ENCODE data around the gene CEACAM16. TPM values are rescaled to one million over a fixed set of nuclear protein-coding genes. Genes with fewer than 3 reads are reported as not detected.
"Not testable (repeated sequence)": the region's sequence is repeated elsewhere in the genome, so short reads cannot be mapped to it uniquely, and the experiment has no call there.

The CEACAM16 gene
- polyA plus RNA-seq, 4 donors: 0.07 TPM; not detected in 3

DNA sequence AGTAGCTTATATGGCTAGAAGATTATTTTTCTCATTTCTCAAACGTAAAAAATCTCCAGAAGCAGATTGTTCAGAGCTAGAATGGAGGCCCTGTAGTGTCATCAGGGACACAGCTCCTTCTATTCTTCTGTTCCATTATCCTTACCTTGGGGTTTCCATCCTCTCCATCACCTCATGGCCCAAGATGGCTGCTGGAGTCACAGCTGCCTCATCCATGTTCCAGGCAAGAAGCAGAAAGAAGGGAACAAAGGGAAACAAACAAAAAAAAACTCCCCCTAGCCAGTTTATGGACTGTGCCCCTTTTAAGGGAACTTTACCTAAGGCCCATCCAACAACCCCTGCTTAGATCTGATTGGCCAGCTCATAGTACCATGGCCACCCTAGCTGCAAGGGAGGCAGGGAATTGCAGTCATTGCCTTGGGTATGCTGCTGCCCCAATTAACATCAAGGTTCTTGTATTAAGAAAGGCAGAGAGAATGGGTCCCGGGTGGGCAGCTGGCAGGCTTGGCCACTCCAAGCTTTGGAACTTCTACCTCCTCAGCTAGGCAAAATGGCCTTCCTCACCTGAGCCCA lies 15.7 kb downstream of the CEACAM16 start:
- no peak overlapping the region for H3K27ac ChIP-seq (ENCODE audit: low read depth in 1 of 3, low read length in 2 of 3)
- peaks cover 0 to 14% of the 10 kb centered on the region in 2 donors for H3K9me3 ChIP-seq (ENCODE audit: control insufficient read depth in 2 of 2, insufficient read depth in 1 of 2, low read depth in 1 of 2, low read length in 1 of 2)
- FAIRE-seq (no peak), DNase-seq (no peak)
- H3K4me3 ChIP-seq (ENCODE audit: low read depth in 1 of 3, low read length in 3 of 3): no peak overlapping the region
- peaks cover 0 to 15% (median 3%) of the 10 kb centered on the region in 3 donors for H3K4me1 ChIP-seq (ENCODE audit: control insufficient read depth in 3 of 3, insufficient read depth in 2 of 3, low read depth in 1 of 3, low read length in 2 of 3)
- H3K36me3 ChIP-seq (ENCODE audit: control insufficient read depth in 3 of 3, insufficient read depth in 2 of 3, low read depth in 1 of 3, low read length in 3 of 3): peaks cover 0 to 11% (median 0%) of the 10 kb centered on the region in 3 donors
- WGBS, 3 donors: 48 to 50% (median 49%) methylated on average over 2 of the region's 2 CpGs
- H3K27me3 ChIP-seq (ENCODE audit: control insufficient read depth in 3 of 3, insufficient read depth in 3 of 3, low read length in 3 of 3): no peaks in the 10 kb centered on the region

DNA sequence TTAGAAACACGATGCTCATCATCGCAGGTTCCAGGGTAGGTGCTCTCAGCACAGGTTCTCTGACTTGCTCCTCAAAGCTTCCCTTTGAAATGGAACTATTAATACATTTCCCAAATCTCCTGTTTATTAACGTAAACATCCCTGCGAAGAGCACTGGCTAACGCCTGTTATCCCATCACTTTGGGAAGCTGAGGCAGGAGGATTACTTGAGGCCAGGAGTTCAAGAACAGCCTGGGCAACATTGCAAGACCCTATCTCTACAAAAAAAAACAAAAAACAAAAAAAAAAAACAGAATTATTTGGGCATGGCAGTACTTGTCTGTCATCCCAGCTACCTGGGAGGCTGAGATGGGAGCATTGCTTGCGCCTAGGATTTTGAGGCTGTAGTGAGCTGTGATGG lies 18.7 kb downstream of the CEACAM16 start:
- 87 to 93% (median 90%) methylated on average over 6 of the region's 6 CpGs for WGBS, 3 donors
- peaks cover 0 to 13% (median 0%) of the 10 kb centered on the region in 3 donors for H3K36me3 ChIP-seq (ENCODE audit: control insufficient read depth in 3 of 3, insufficient read depth in 2 of 3, low read depth in 1 of 3, low read length in 3 of 3)
- H3K4me1 ChIP-seq (ENCODE audit: control insufficient read depth in 3 of 3, insufficient read depth in 2 of 3, low read depth in 1 of 3, low read length in 2 of 3): peaks cover 0 to 24% (median 3%) of the 10 kb centered on the region in 3 donors
- H3K4me3 ChIP-seq (ENCODE audit: low read depth in 1 of 3, low read length in 3 of 3): no peak overlapping the region
- FAIRE-seq (no peak), DNase-seq (no peak)
- H3K27ac ChIP-seq (ENCODE audit: low read depth in 1 of 3, low read length in 2 of 3): no peak overlapping the region
- H3K9me3 ChIP-seq (ENCODE audit: control insufficient read depth in 2 of 2, insufficient read depth in 1 of 2, low read depth in 1 of 2, low read length in 1 of 2): peaks cover 0 to 14% of the 10 kb centered on the region in 2 donors
- H3K27me3 ChIP-seq (ENCODE audit: control insufficient read depth in 3 of 3, insufficient read depth in 3 of 3, low read length in 3 of 3): no peaks in the 10 kb centered on the region

DNA sequence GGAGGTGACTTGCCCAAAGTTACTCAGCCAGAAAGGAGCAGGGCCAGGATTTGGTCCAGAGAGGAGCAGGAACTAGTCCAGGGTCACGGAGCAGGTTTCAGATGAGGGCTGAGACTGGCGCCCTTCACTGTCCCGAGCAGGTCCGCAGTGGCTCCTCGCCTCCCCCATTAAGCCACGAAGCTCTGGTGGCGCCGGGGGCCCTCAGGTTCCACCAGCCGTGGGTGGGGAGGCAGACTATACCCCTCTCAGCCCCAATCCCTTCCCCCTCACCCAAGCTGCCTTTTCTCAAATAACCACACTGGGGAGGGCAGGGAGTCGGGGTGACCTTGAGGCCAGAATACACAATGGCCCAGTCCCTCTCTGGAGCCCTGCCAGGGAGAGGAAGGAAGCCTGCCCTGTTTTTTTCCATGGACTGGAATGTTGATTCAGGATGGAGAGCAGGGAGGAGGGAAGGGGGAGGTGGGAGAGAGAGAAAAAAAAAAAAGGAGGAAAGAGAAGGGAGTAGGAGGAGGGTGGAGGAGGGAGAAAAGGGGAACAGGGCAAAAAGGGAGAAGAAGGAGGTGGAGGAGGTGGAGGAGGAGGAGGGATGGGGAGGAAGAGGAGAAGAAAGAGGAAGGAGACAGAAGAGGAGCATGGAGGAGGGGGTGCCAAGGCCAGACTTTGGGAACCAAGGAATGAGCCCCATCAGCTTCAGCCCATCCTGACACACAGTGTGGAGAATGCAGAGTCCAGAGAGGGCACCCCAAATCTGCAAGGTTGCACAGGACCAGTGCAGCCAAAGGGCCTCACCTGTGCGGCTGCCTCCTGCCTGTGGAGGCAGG lies 19.7 kb downstream of the CEACAM16 start:
- 17 to 34% (median 33%) methylated on average over 11 of the region's 11 CpGs for WGBS, 3 donors
- H3K27me3 ChIP-seq (ENCODE audit: control insufficient read depth in 3 of 3, insufficient read depth in 3 of 3, low read length in 3 of 3): no peaks in the 10 kb centered on the region
- peak overlapping the region in 2 of 3 donors; percentile 53 to 76 for H3K27ac ChIP-seq (ENCODE audit: low read depth in 1 of 3, low read length in 2 of 3)
- H3K4me1 ChIP-seq (ENCODE audit: control insufficient read depth in 3 of 3, insufficient read depth in 2 of 3, low read depth in 1 of 3, low read length in 2 of 3): peaks cover 0 to 30% (median 3%) of the 10 kb centered on the region in 3 donors
- H3K36me3 ChIP-seq (ENCODE audit: control insufficient read depth in 3 of 3, insufficient read depth in 2 of 3, low read depth in 1 of 3, low read length in 3 of 3): peaks cover 0 to 13% (median 0%) of the 10 kb centered on the region in 3 donors
- FAIRE-seq (no peak), DNase-seq (peak; percentile 74 to 84)
- peaks cover 0 to 14% of the 10 kb centered on the region in 2 donors for H3K9me3 ChIP-seq (ENCODE audit: control insufficient read depth in 2 of 2, insufficient read depth in 1 of 2, low read depth in 1 of 2, low read length in 1 of 2)
- no peak overlapping the region for H3K4me3 ChIP-seq (ENCODE audit: low read depth in 1 of 3, low read length in 3 of 3)

DNA sequence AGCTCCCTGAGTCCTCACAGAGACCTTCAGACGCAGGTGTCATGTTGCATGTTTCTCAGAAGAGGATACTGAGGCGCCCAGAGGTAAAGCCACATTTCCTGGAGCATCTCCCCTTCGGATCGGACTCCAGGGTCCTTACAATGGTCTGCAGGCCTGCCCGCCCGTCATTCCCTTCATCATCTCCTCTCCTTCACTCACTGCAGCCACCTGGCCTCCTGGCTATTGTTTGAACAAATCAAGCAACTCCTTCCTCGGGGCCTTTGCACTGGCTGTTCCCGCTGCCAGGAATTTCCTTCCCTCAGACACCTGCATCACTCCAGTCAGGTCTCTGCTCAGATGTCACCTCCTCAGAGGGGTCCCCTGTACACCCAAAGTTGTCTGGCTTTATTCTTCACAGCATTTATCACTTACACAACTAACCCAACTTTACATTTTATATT lies 20.3 kb downstream of the CEACAM16 start:
- 66 to 80% (median 68%) methylated on average over 8 of the region's 8 CpGs for WGBS, 3 donors
- H3K27me3 ChIP-seq (ENCODE audit: control insufficient read depth in 3 of 3, insufficient read depth in 3 of 3, low read length in 3 of 3): no peaks in the 10 kb centered on the region
- FAIRE-seq: no peak
- H3K27ac ChIP-seq (ENCODE audit: low read depth in 1 of 3, low read length in 2 of 3): no peak overlapping the region
- peaks cover 0 to 13% (median 0%) of the 10 kb centered on the region in 3 donors for H3K36me3 ChIP-seq (ENCODE audit: control insufficient read depth in 3 of 3, insufficient read depth in 2 of 3, low read depth in 1 of 3, low read length in 3 of 3)
- peaks cover 0 to 36% (median 3%) of the 10 kb centered on the region in 3 donors for H3K4me1 ChIP-seq (ENCODE audit: control insufficient read depth in 3 of 3, insufficient read depth in 2 of 3, low read depth in 1 of 3, low read length in 2 of 3)
- no peak overlapping the region for H3K4me3 ChIP-seq (ENCODE audit: low read depth in 1 of 3, low read length in 3 of 3)
- DNase-seq: no peak
- peaks cover 0 to 14% of the 10 kb centered on the region in 2 donors for H3K9me3 ChIP-seq (ENCODE audit: control insufficient read depth in 2 of 2, insufficient read depth in 1 of 2, low read depth in 1 of 2, low read length in 1 of 2)

DNA sequence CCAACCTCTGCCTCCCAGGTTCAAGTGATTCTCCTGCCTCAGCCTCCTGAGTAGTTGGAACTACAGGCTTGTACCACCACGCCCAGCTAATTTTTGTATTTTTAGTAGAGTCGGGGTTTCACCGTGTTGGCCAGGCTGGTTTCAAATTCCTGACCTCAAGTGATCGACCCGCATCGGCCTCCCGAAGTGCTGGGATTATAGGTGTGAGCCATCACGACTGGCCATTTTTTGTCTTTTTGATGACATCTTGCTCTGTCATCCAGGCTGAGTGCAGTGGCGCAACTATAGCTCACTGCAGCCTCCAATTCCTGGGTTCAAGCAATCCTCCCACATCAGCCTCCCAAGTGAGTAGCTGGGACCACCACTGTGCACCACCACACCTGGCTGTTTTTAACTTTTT lies 21.4 kb downstream of the CEACAM16 start:
- H3K36me3 ChIP-seq (ENCODE audit: control insufficient read depth in 3 of 3, insufficient read depth in 2 of 3, low read depth in 1 of 3, low read length in 3 of 3); H3K4me3 ChIP-seq (ENCODE audit: low read depth in 1 of 3, low read length in 3 of 3); H3K9me3 ChIP-seq (ENCODE audit: control insufficient read depth in 2 of 2, insufficient read depth in 1 of 2, low read depth in 1 of 2, low read length in 1 of 2); H3K27me3 ChIP-seq (ENCODE audit: control insufficient read depth in 3 of 3, insufficient read depth in 3 of 3, low read length in 3 of 3); FAIRE-seq; H3K27ac ChIP-seq (ENCODE audit: low read depth in 1 of 3, low read length in 2 of 3); DNase-seq: not testable (repeated sequence)
- peaks cover under 1 to 46% (median 3%) of the 10 kb centered on the region in 3 donors for H3K4me1 ChIP-seq (ENCODE audit: control insufficient read depth in 3 of 3, insufficient read depth in 2 of 3, low read depth in 1 of 3, low read length in 2 of 3)
- 87 to 92% (median 89%) methylated on average over 9 of the region's 9 CpGs for WGBS, 3 donors

DNA sequence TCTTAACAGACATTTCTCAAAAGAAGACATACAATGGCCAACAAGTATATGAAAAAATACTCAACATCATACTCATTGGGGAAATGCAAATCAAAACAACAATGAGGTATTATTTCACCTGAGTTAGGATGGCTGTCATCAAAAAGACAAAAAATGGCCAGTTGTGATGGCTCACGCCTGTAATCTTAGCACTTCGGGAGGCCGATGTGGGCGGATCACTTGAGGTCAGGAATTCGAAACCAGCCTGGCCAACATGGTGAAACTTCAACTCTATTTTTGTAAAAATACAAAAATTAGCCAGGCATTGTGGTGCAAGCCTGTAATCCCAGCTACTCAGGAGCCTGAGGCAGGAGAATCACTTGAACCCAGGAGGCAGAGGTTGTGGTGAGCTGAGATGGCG lies 22.0 kb downstream of the CEACAM16 start:
- H3K4me1 ChIP-seq (ENCODE audit: control insufficient read depth in 3 of 3, insufficient read depth in 2 of 3, low read depth in 1 of 3, low read length in 2 of 3): peaks cover 2 to 51% (median 3%) of the 10 kb centered on the region in 3 donors
- no peak overlapping the region for H3K27ac ChIP-seq (ENCODE audit: low read depth in 1 of 3, low read length in 2 of 3)
- H3K9me3 ChIP-seq (ENCODE audit: control insufficient read depth in 2 of 2, insufficient read depth in 1 of 2, low read depth in 1 of 2, low read length in 1 of 2): peaks cover 0 to under 1% of the 10 kb centered on the region in 2 donors
- FAIRE-seq (no peak), DNase-seq (no peak)
- no peaks in the 10 kb centered on the region for H3K27me3 ChIP-seq (ENCODE audit: control insufficient read depth in 3 of 3, insufficient read depth in 3 of 3, low read length in 3 of 3)
- 72 to 92% (median 87%) methylated on average over 6 of the region's 6 CpGs for WGBS, 3 donors
- H3K36me3 ChIP-seq (ENCODE audit: control insufficient read depth in 3 of 3, insufficient read depth in 2 of 3, low read depth in 1 of 3, low read length in 3 of 3): peaks cover 0 to 6% (median 0%) of the 10 kb centered on the region in 3 donors
- no peak overlapping the region for H3K4me3 ChIP-seq (ENCODE audit: low read depth in 1 of 3, low read length in 3 of 3)

DNA sequence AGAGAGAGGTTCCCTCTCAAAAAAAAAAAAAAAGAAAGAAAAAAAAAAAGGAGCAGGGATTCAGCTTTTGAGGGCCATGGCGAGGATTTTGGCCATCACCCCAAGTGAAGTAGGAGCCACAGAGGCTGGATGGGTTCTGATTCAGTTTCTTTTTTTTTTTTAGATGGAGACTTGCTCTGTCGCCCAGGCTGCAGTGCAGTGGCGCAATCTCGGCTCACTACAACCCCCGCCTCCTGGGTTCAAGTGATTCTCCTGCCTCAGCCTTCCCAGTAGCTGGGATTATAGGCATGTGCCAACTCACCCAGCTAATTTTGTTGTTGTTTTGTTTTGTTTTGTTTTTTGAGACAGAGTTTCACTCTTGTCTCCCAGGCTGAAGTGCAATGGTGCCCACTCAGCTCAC lies 22.4 kb downstream of the CEACAM16 start:
- not testable (repeated sequence) for DNase-seq; H3K4me3 ChIP-seq (ENCODE audit: low read depth in 1 of 3, low read length in 3 of 3); H3K36me3 ChIP-seq (ENCODE audit: control insufficient read depth in 3 of 3, insufficient read depth in 2 of 3, low read depth in 1 of 3, low read length in 3 of 3); H3K27ac ChIP-seq (ENCODE audit: low read depth in 1 of 3, low read length in 2 of 3); H3K27me3 ChIP-seq (ENCODE audit: control insufficient read depth in 3 of 3, insufficient read depth in 3 of 3, low read length in 3 of 3); FAIRE-seq; H3K9me3 ChIP-seq (ENCODE audit: control insufficient read depth in 2 of 2, insufficient read depth in 1 of 2, low read depth in 1 of 2, low read length in 1 of 2)
- H3K4me1 ChIP-seq (ENCODE audit: control insufficient read depth in 3 of 3, insufficient read depth in 2 of 3, low read depth in 1 of 3, low read length in 2 of 3): peaks cover 2 to 55% (median 3%) of the 10 kb centered on the region in 3 donors
- 83 to 88% (median 86%) methylated on average over 5 of the region's 5 CpGs for WGBS, 3 donors

DNA sequence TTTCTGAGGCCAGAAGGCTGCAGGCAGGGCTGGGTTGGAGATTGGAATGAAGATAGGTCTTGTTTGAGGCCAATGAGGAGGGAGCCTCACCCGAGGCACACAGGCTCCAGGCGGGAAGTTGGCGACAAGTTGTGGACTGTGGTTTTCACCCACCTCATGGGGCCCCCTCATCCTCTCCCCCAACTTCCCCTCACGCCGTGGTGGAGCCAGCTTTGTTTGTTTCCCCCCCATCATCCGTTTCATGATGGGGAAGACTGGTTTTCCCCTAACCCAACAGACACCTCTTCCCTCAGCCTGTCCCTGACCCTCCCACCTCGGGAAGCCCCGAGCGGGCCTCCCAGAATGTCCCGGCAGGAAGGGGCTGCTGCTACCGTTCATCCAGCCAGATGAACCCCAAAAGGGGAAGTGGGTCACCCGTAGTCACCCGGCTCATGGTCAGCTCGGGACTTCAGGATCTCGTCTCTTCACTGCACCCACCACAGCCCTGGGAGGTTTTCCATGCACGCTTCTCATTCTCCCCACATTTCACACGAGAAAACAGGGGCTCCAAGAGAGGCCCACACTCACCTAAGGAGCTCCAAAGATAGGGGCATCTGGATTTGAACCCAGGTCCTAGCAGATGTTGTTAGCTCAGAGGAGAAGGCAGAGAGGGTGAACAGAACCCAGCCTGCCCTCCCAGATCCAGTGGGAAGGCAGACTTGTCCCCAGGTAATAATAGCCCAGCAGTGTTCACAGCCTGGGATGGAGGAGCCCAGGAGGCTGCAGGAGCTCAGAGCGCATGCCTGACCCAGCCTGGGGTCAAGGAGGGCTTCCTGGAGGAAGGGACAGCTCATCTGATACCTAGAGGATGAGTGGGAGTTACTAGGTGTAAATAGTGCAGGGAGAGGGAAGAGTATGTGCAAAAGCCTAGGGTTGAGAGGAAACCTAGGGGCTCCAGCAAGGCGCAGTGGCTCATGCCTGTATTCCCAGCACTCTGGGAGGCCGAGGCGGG lies 23.5 kb downstream of the CEACAM16 start:
- FAIRE-seq (no peak), DNase-seq (no peak)
- Histone ChIP-seq H3K4me3 (ENCODE audit: low read depth in 1 of 3, low read length in 3 of 3) (no peak overlapping the region), H3K27me3 (ENCODE audit: control insufficient read depth in 3 of 3, insufficient read depth in 3 of 3, low read length in 3 of 3) (no peaks in the 10 kb centered on the region), H3K4me1 (ENCODE audit: control insufficient read depth in 3 of 3, insufficient read depth in 2 of 3, low read depth in 1 of 3, low read length in 2 of 3) (peaks cover 2 to 60% (median 3%) of the 10 kb centered on the region in 3 donors), H3K9me3 (ENCODE audit: control insufficient read depth in 2 of 2, insufficient read depth in 1 of 2, low read depth in 1 of 2, low read length in 1 of 2) (no peaks in the 10 kb centered on the region), H3K27ac (ENCODE audit: low read depth in 1 of 3, low read length in 2 of 3) (peak overlapping the region in 1 of 3 donors; percentile 19), H3K36me3 (ENCODE audit: control insufficient read depth in 3 of 3, insufficient read depth in 2 of 3, low read depth in 1 of 3, low read length in 3 of 3) (peaks cover 0 to 6% (median 0%) of the 10 kb centered on the region in 3 donors)
- WGBS, 3 donors: 40 to 58% (median 49%) methylated on average over 18 to 21 of the region's 21 CpGs

All from small intestine (tissue), 7 donors.